WERI-Rb-1 (cell line): Measurements from ENCODE around the gene AICDA.

Experiments used
- DNase-seq: peaks from one replicate; pipeline ENCODE4 v3.0.0-alpha.2; 2020
- H3K27ac ChIP-seq: fragments of 250-450 bp; sonication (Bioruptor Pico); 2 replicates; pipeline ENCODE4 v1.5.1; 2020; ENCODE audit warnings: mild to moderate bottlenecking, moderate library complexity
- H3K27me3 ChIP-seq: fragments of 250-450 bp; sonication (Bioruptor Pico); 2 replicates; pipeline ENCODE4 v1.5.1; 2021; ENCODE audit warnings: mild to moderate bottlenecking, low read depth, moderate library complexity; ENCODE audit not compliant: insufficient read depth, severe bottlenecking
- H3K36me3 ChIP-seq: fragments of 250-450 bp; sonication (Bioruptor Pico); 2 replicates; pipeline ENCODE4 v1.5.1; 2020; ENCODE audit warnings: mild to moderate bottlenecking, moderate library complexity
- H3K4me3 ChIP-seq: 2 replicates; pipeline ENCODE4 v1.5.1; 2011; ENCODE audit warnings: low read depth, mild to moderate bottlenecking, control low read depth, low read length
- H3K9me3 ChIP-seq: fragments of 250-450 bp; sonication (Bioruptor Pico); 2 replicates; pipeline ENCODE4 v1.5.1; 2021; ENCODE audit warnings: mild to moderate bottlenecking, moderate library complexity; ENCODE audit not compliant: severe bottlenecking
- TF ChIP-seq, protein P1 (sequence below): IDR thresholded peaks from 2 replicates; pipeline ENCODE4 v1.5.1; 2011; ENCODE audit warnings: low read depth, mild to moderate bottlenecking, control low read depth, inconsistent platforms, low read length

The AICDA gene

DNA sequence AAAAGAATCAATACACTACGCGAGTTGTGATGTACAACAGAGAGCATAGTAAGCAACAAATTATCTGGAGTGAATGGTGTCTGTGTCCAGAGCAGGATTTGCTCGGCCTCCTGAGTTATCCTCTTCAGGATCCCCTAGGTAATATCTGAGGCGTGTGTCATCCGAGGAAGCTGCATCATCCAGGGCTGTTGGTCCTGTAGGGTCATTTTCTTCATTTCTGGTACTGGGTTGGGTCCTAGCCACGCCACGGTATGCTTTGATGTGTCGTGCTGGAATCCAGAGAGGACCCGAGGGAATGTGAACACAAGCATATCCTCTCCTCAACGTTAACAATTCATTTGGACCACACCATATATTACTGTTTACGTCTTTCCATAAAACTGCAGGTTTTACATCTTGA, 53.0 kb downstream of the AICDA start:
- Histone ChIP-seq H3K36me3 (no peaks in the 10 kb centered on the region), H3K27ac (no peak overlapping the region), H3K9me3 (peaks cover 3% of the 10 kb centered on the region), H3K4me3 (no peak overlapping the region), H3K27me3 (no peaks in the 10 kb centered on the region)
- no peak for DNase-seq
- TF ChIP-seq, protein P1, sequence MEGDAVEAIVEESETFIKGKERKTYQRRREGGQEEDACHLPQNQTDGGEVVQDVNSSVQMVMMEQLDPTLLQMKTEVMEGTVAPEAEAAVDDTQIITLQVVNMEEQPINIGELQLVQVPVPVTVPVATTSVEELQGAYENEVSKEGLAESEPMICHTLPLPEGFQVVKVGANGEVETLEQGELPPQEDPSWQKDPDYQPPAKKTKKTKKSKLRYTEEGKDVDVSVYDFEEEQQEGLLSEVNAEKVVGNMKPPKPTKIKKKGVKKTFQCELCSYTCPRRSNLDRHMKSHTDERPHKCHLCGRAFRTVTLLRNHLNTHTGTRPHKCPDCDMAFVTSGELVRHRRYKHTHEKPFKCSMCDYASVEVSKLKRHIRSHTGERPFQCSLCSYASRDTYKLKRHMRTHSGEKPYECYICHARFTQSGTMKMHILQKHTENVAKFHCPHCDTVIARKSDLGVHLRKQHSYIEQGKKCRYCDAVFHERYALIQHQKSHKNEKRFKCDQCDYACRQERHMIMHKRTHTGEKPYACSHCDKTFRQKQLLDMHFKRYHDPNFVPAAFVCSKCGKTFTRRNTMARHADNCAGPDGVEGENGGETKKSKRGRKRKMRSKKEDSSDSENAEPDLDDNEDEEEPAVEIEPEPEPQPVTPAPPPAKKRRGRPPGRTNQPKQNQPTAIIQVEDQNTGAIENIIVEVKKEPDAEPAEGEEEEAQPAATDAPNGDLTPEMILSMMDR = no peak

GRCh38 chr12:8556531-8557097, 56.0 kb downstream of the AICDA start:
- TF ChIP-seq, protein P1 = no peak
- no peaks in the 10 kb centered on the region for H3K9me3 ChIP-seq
- H3K27me3 ChIP-seq = no peaks in the 10 kb centered on the region
- no peak overlapping the region for H3K4me3 ChIP-seq
- no peak overlapping the region for H3K27ac ChIP-seq
- H3K36me3 ChIP-seq = no peaks in the 10 kb centered on the region
- DNase-seq = no peak

- TF ChIP-seq, protein P1 = no peak
- no peaks in the 10 kb centered on the region for H3K9me3 ChIP-seq
- no peak for DNase-seq
- no peak overlapping the region for H3K27ac ChIP-seq
- H3K36me3 ChIP-seq = no peaks in the 10 kb centered on the region
- no peak overlapping the region for H3K4me3 ChIP-seq
- no peaks in the 10 kb centered on the region for H3K27me3 ChIP-seq
Measured at GRCh38 chr12:8554451-8555195, 58.0 kb downstream of the AICDA start.

DNA sequence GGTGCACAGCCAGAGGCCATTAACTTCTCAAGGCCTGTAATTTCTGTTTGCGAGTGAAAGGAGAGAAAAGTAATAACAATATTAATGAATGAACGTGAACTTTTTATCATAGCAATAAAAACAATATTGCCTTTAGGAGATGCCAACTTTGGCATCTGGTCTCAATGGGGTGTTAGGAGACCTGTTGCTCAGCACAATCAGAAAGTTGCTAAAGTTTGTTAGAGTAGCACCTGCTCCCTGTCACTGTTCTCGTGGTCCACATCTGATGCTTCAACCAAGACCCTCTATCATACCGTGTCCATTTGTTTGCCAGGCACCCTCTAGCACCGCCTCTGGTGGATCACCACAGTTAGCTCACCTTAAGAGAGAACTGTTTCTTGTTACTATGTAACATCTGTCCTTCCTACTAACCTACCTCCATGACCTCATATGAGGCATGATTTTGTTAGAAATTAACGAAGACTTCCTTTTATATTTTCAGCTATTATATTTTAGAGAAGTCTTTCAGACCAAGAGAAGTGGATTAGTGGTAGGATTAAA, 59.5 kb downstream of the AICDA start:
- no peak overlapping the region for H3K27ac ChIP-seq
- DNase-seq = no peak
- H3K9me3 ChIP-seq = no peaks in the 10 kb centered on the region
- no peaks in the 10 kb centered on the region for H3K36me3 ChIP-seq
- H3K27me3 ChIP-seq = no peaks in the 10 kb centered on the region
- H3K4me3 ChIP-seq = no peak overlapping the region
- TF ChIP-seq, protein P1 = no peak
